ENCODE measurements around the gene FBXO24. TPM values are rescaled to one million over a fixed set of nuclear protein-coding genes. Genes with fewer than 3 reads are reported as not detected.

The FBXO24 gene
- total RNA-seq, 1 donor, result 0.43 TPM

- DNase-seq (ENCODE audit: low read depth), result no peak
- no peak overlapping the region for H3K4me3 ChIP-seq (ENCODE audit: low read depth, low read length)
- TF ChIP-seq CTCF (IDR thresholded peaks at IDR 0.05; ENCODE audit: insufficient read depth, low read depth, low read length), result no peak
Observed at GRCh38 chr7:100574362-100575205, 11.5 kb upstream of the FBXO24 start.

DNA sequence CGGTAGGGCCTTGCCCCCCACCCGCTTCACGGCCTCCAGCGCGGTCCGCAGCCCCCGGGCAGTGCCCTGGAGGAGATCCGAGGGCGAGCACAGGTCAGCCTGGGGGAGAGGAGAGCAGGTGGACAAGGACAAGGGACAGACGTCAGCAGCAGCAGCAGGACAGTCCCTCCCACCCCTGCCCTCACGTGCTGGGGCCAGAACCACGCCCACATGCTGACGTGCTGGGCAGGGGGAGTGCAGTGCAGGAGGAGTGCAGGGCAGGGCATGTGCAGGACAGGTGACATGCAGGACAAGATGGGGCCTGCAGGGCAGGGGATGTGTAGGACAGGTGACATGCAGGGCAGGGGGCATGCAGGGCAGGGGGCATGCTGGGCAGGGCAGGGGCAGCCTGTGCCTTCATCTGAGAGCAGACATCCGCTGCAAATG lies 10.9 kb upstream of the FBXO24 start:
- TF ChIP-seq CTCF (IDR thresholded peaks at IDR 0.05; ENCODE audit: insufficient read depth, low read depth, low read length), result no peak
- no peak overlapping the region for H3K4me3 ChIP-seq (ENCODE audit: low read depth, low read length)
- no peak for DNase-seq (ENCODE audit: low read depth)

DNA sequence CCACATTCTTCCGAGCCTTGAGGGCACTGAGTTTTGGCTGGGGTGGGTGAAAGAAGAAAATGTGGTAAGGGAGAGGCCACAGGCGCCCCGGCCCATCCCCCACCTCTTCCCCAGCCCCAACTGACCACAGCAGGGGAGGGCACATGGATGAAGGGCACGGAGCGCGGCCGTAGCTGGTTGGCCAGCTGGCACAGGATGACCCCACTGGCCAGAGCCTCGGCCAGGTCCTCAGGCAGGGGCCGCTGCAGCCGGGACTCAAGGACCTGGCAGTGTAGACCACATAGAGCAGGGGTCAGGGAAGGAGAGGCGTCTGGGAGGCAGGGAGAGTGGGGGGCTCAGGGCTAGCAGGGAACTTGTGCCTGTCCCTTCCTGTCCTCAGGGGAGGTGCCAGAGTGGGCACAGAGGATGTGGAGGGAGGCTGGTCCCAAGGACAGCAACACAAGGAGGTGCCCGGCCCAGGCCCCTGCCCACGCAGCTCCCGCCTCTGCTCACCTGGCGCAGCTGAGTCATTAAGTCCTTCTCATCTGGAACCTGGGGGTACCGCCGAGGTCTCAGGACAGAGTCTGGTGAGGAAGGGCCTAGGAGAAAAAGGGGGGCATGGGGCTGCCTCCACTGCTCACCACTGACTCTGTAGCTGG lies 10.3 kb upstream of the FBXO24 start:
- no peak for DNase-seq (ENCODE audit: low read depth)
- TF ChIP-seq CTCF (IDR thresholded peaks at IDR 0.05; ENCODE audit: insufficient read depth, low read depth, low read length), result no peak
- no peak overlapping the region for H3K4me3 ChIP-seq (ENCODE audit: low read depth, low read length)

DNA sequence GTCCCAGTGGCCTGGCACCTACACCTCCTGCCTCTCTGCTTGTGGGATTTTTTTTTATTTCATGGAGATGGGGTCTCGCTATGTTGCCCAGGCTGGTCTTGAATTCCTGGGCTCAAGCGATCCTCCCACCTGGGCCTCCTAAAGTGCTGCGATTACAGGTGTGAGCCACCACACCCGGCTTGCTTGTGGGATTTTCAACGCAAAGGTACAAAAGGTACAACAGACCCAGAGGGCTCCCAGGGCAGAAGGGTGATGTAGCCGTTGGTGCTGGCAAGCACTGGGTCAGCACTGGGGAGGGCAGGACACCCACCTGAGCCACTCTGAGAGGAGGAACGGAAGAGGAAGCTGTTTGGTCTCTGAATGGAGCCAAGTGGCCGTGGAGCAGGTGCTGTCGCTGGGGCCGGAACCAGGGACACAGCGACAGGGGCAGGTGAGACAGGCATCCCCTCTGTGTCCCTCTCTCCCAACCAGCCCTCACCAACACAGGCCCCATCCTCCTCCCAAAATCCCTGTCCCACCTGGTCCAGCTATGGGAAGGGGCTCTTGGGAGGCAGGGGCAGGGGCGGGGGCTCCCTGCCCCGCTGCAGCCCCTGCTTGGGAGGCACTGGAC lies 9.6 kb upstream of the FBXO24 start:
- H3K4me3 ChIP-seq (ENCODE audit: low read depth, low read length), result no peak overlapping the region
- TF ChIP-seq CTCF (IDR thresholded peaks at IDR 0.05; ENCODE audit: insufficient read depth, low read depth, low read length), result no peak
- no peak for DNase-seq (ENCODE audit: low read depth)

- DNase-seq (ENCODE audit: low read depth), result no peak
- no peak for TF ChIP-seq CTCF (IDR thresholded peaks at IDR 0.05; ENCODE audit: insufficient read depth, low read depth, low read length)
- H3K4me3 ChIP-seq (ENCODE audit: low read depth, low read length), result no peak overlapping the region
Observed at GRCh38 chr7:100577103-100577502, 9.0 kb upstream of the FBXO24 start.

- H3K4me3 ChIP-seq (ENCODE audit: low read depth, low read length), result no peak overlapping the region
- no peak for TF ChIP-seq CTCF (IDR thresholded peaks at IDR 0.05; ENCODE audit: insufficient read depth, low read depth, low read length)
- DNase-seq (ENCODE audit: low read depth), result no peak
Observed at GRCh38 chr7:100577507-100577906, 8.6 kb upstream of the FBXO24 start.
